ENCODE data around the gene GOLPH3.

Gene GOLPH3

DNA sequence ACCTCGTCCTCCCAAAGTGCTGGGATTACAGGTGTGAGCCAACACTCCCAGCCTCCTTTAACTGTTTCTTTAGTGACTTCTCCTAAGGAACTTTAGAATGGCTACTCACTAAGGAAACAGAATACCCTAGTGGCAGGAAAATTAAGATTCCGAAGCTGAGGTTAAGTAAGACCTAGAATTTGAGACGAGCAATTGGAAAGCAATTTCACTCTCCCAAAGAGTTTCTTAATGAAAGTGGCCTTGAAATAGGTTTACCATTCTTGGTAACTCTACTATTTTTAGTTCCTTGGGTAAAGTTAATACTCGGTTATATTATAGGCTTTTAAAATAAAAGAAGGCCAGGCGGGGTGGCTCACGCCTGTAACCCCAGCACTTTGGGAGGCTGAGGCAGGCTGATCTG is 22.9 kb upstream of the GOLPH3 start:
- Histone ChIP-seq H4K91ac (ENCODE audit: low read depth, low read length, poor library complexity) (no peak overlapping the region), H3K4me1 (ENCODE audit: control insufficient read depth in 2 of 2, insufficient read depth in 1 of 2, low read depth in 1 of 2, low read length in 2 of 2) (no peaks in the 10 kb centered on the region), H3K18ac (ENCODE audit: low read length) (no peak overlapping the region), H3K27ac (replicated peaks; ENCODE audit: low read length) (no peak overlapping the region), H3K36me3 (replicated peaks in 1 of 2; ENCODE audit: control insufficient read depth in 2 of 2, insufficient read depth in 2 of 2, low read length in 2 of 2) (no peaks in the 10 kb centered on the region), H2AK5ac (ENCODE audit: low read depth, low read length) (no peak overlapping the region), H3K14ac (ENCODE audit: low read length) (no peak overlapping the region), H2BK12ac (ENCODE audit: low read length) (no peak overlapping the region), H3K9me3 (replicated peaks in 1 of 2; ENCODE audit: control insufficient read depth in 2 of 2, insufficient read depth in 1 of 2, low read depth in 1 of 2, low read length in 2 of 2) (no peaks in the 10 kb centered on the region), H2BK15ac (ENCODE audit: low read length) (no peak overlapping the region), H3K4me3 (ENCODE audit: low read length in 2 of 2) (no peak overlapping the region), H4K8ac (ENCODE audit: low read depth, low read length) (no peak overlapping the region), H3K23ac (ENCODE audit: low read depth, low read length, poor library complexity) (no peak overlapping the region), H2BK120ac (ENCODE audit: low read depth, low read length) (no peak overlapping the region), H2AFZ (ENCODE audit: low read length) (no peak overlapping the region), H3K79me1 (ENCODE audit: low read depth, low read length) (no peaks in the 10 kb centered on the region), H3K4ac (ENCODE audit: low read length) (no peak overlapping the region), H3K27me3 (ENCODE audit: control insufficient read depth in 3 of 3, insufficient read depth in 3 of 3, low read depth in 1 of 3, low read length in 3 of 3) (no peaks in the 10 kb centered on the region), H3K4me2 (ENCODE audit: insufficient read depth, low read length, poor library complexity, severe bottlenecking) (no peak overlapping the region), H3K9ac (ENCODE audit: low read depth, low read length, poor library complexity) (no peak overlapping the region), H2BK5ac (ENCODE audit: low read length) (no peak overlapping the region)
- DNase-seq (ENCODE audit: low spot score): no peak
- no CpG with 5 or more reads among the region's 6 CpGs for WGBS, 2 donors (ENCODE audit: extremely low coverage in 2 of 2, insufficient read length in 2 of 2, insufficient replicate concordance in 1 of 2)

DNA sequence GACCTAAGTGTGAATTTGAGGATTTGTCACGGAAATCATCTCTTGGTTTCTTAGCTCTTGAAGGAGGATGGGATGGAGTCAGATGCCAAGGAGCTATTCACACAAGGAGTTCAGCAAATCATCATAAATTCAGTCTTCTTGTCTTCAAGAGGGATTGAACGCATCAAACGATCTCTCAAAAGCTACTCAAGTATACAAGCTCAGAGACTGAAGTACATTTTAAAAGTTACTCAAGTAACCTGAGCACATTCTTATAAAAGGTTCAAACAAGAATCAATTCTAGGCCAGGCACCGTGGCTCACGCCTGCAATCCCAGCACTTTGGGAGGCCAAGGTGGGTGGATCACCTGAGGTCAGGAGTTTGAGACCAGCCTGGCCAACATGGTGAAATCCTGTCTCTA is 21.1 kb upstream of the GOLPH3 start:
- Histone ChIP-seq H3K27ac (replicated peaks; ENCODE audit: low read length) (no peak overlapping the region), H3K4me3 (ENCODE audit: low read length in 2 of 2) (no peak overlapping the region), H2BK5ac (ENCODE audit: low read length) (no peak overlapping the region), H3K79me1 (ENCODE audit: low read depth, low read length) (no peaks in the 10 kb centered on the region), H2AK5ac (ENCODE audit: low read depth, low read length) (no peak overlapping the region), H3K27me3 (ENCODE audit: control insufficient read depth in 3 of 3, insufficient read depth in 3 of 3, low read depth in 1 of 3, low read length in 3 of 3) (no peaks in the 10 kb centered on the region), H3K4me2 (ENCODE audit: insufficient read depth, low read length, poor library complexity, severe bottlenecking) (no peak overlapping the region), H3K36me3 (replicated peaks in 1 of 2; ENCODE audit: control insufficient read depth in 2 of 2, insufficient read depth in 2 of 2, low read length in 2 of 2) (no peaks in the 10 kb centered on the region), H4K8ac (ENCODE audit: low read depth, low read length) (no peak overlapping the region), H2AFZ (ENCODE audit: low read length) (no peak overlapping the region), H3K14ac (ENCODE audit: low read length) (no peak overlapping the region), H3K4me1 (ENCODE audit: control insufficient read depth in 2 of 2, insufficient read depth in 1 of 2, low read depth in 1 of 2, low read length in 2 of 2) (no peaks in the 10 kb centered on the region), H4K91ac (ENCODE audit: low read depth, low read length, poor library complexity) (no peak overlapping the region), H2BK120ac (ENCODE audit: low read depth, low read length) (no peak overlapping the region), H2BK15ac (ENCODE audit: low read length) (no peak overlapping the region), H2BK12ac (ENCODE audit: low read length) (no peak overlapping the region), H3K9me3 (replicated peaks in 1 of 2; ENCODE audit: control insufficient read depth in 2 of 2, insufficient read depth in 1 of 2, low read depth in 1 of 2, low read length in 2 of 2) (no peaks in the 10 kb centered on the region), H3K23ac (ENCODE audit: low read depth, low read length, poor library complexity) (no peak overlapping the region), H3K18ac (ENCODE audit: low read length) (no peak overlapping the region), H3K4ac (ENCODE audit: low read length) (no peak overlapping the region), H3K9ac (ENCODE audit: low read depth, low read length, poor library complexity) (no peak overlapping the region)
- DNase-seq (ENCODE audit: low spot score): no peak
- WGBS, 2 donors (ENCODE audit: extremely low coverage in 2 of 2, insufficient read length in 2 of 2, insufficient replicate concordance in 1 of 2): no CpG with 5 or more reads among the region's 5 CpGs

DNA sequence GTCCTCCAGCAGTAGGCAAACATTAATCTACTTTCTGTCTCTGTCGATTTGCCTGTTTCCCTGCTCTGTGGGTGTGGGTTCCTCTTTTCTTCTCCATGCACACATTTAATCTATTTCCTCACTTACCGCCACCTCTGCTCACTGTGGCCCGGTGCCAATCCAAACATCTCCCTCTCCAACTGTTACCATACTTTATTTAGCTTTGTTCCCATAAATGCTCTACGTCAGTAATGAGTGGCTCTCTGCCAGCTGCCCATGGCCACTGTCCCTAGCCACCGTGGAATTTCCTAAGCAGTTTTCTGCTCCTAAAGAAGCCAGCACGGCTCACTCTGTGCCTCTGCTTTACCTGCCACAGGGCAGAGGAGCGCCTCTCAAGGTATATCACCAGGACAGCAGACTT is 19.5 kb upstream of the GOLPH3 start:
- no peaks in the 10 kb centered on the region for H3K9me3 ChIP-seq (replicated peaks in 1 of 2; ENCODE audit: control insufficient read depth in 2 of 2, insufficient read depth in 1 of 2, low read depth in 1 of 2, low read length in 2 of 2)
- no CpG with 5 or more reads among the region's 7 CpGs for WGBS, 2 donors (ENCODE audit: extremely low coverage in 2 of 2, insufficient read length in 2 of 2, insufficient replicate concordance in 1 of 2)
- no peak overlapping the region for H3K14ac ChIP-seq (ENCODE audit: low read length)
- H2AK5ac ChIP-seq (ENCODE audit: low read depth, low read length): no peak overlapping the region
- H3K23ac ChIP-seq (ENCODE audit: low read depth, low read length, poor library complexity): no peak overlapping the region
- H2BK120ac ChIP-seq (ENCODE audit: low read depth, low read length): no peak overlapping the region
- H3K4me2 ChIP-seq (ENCODE audit: insufficient read depth, low read length, poor library complexity, severe bottlenecking): no peak overlapping the region
- no peak overlapping the region for H2BK5ac ChIP-seq (ENCODE audit: low read length)
- peaks cover 0 to 2% of the 10 kb centered on the region in 2 donors for H3K4me1 ChIP-seq (ENCODE audit: control insufficient read depth in 2 of 2, insufficient read depth in 1 of 2, low read depth in 1 of 2, low read length in 2 of 2)
- H2AFZ ChIP-seq (ENCODE audit: low read length): no peak overlapping the region
- no peaks in the 10 kb centered on the region for H3K27me3 ChIP-seq (ENCODE audit: control insufficient read depth in 3 of 3, insufficient read depth in 3 of 3, low read depth in 1 of 3, low read length in 3 of 3)
- no peak overlapping the region for H3K4ac ChIP-seq (ENCODE audit: low read length)
- H3K79me1 ChIP-seq (ENCODE audit: low read depth, low read length): no peaks in the 10 kb centered on the region
- no peak overlapping the region for H3K27ac ChIP-seq (replicated peaks; ENCODE audit: low read length)
- H3K9ac ChIP-seq (ENCODE audit: low read depth, low read length, poor library complexity): no peak overlapping the region
- no peak overlapping the region for H2BK12ac ChIP-seq (ENCODE audit: low read length)
- no peaks in the 10 kb centered on the region for H3K36me3 ChIP-seq (replicated peaks in 1 of 2; ENCODE audit: control insufficient read depth in 2 of 2, insufficient read depth in 2 of 2, low read length in 2 of 2)
- H3K18ac ChIP-seq (ENCODE audit: low read length): no peak overlapping the region
- no peak overlapping the region for H4K91ac ChIP-seq (ENCODE audit: low read depth, low read length, poor library complexity)
- H2BK15ac ChIP-seq (ENCODE audit: low read length): no peak overlapping the region
- no peak overlapping the region for H4K8ac ChIP-seq (ENCODE audit: low read depth, low read length)
- no peak overlapping the region for H3K4me3 ChIP-seq (ENCODE audit: low read length in 2 of 2)
- no peak for DNase-seq (ENCODE audit: low spot score)

DNA sequence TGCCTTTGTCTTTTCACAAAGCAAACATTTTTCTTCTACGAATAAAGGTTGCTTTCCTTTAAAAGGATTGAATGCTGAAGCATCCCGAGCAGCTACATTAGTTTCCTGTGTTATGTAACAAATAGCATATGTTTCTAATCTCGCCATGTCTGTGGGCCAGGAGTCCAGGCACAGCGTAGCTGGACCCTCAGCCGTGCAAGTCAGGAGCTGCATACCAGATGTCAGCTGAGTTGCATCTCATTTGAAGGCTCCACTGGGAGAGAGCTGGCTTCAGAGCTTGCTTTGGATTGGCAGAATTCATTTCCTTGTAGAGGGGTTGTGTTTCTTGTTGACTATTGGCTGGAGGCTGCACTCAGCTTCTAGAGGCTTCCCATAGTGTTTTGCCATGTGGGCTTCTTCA is 16.0 kb upstream of the GOLPH3 start:
- DNase-seq (ENCODE audit: low spot score): no peak
- H3K23ac ChIP-seq (ENCODE audit: low read depth, low read length, poor library complexity): no peak overlapping the region
- H3K27me3 ChIP-seq (ENCODE audit: control insufficient read depth in 3 of 3, insufficient read depth in 3 of 3, low read depth in 1 of 3, low read length in 3 of 3): no peaks in the 10 kb centered on the region
- no peak overlapping the region for H2AK5ac ChIP-seq (ENCODE audit: low read depth, low read length)
- H3K9ac ChIP-seq (ENCODE audit: low read depth, low read length, poor library complexity): no peak overlapping the region
- no peaks in the 10 kb centered on the region for H3K36me3 ChIP-seq (replicated peaks in 1 of 2; ENCODE audit: control insufficient read depth in 2 of 2, insufficient read depth in 2 of 2, low read length in 2 of 2)
- no peak overlapping the region for H2BK5ac ChIP-seq (ENCODE audit: low read length)
- H3K79me1 ChIP-seq (ENCODE audit: low read depth, low read length): no peaks in the 10 kb centered on the region
- no CpG with 5 or more reads among the region's 5 CpGs for WGBS, 2 donors (ENCODE audit: extremely low coverage in 2 of 2, insufficient read length in 2 of 2, insufficient replicate concordance in 1 of 2)
- no peak overlapping the region for H2BK15ac ChIP-seq (ENCODE audit: low read length)
- peaks cover 0 to 10% of the 10 kb centered on the region in 2 donors for H3K9me3 ChIP-seq (replicated peaks in 1 of 2; ENCODE audit: control insufficient read depth in 2 of 2, insufficient read depth in 1 of 2, low read depth in 1 of 2, low read length in 2 of 2)
- peak overlapping the region; percentile 79 for H2AFZ ChIP-seq (ENCODE audit: low read length)
- no peak overlapping the region for H4K91ac ChIP-seq (ENCODE audit: low read depth, low read length, poor library complexity)
- no peak overlapping the region for H2BK12ac ChIP-seq (ENCODE audit: low read length)
- no peak overlapping the region for H3K4me3 ChIP-seq (ENCODE audit: low read length in 2 of 2)
- no peak overlapping the region for H3K14ac ChIP-seq (ENCODE audit: low read length)
- no peak overlapping the region for H3K18ac ChIP-seq (ENCODE audit: low read length)
- no peak overlapping the region for H3K27ac ChIP-seq (replicated peaks; ENCODE audit: low read length)
- H3K4me1 ChIP-seq (ENCODE audit: control insufficient read depth in 2 of 2, insufficient read depth in 1 of 2, low read depth in 1 of 2, low read length in 2 of 2): peaks cover 0 to 2% of the 10 kb centered on the region in 2 donors
- H3K4me2 ChIP-seq (ENCODE audit: insufficient read depth, low read length, poor library complexity, severe bottlenecking): no peak overlapping the region
- no peak overlapping the region for H4K8ac ChIP-seq (ENCODE audit: low read depth, low read length)
- H3K4ac ChIP-seq (ENCODE audit: low read length): no peak overlapping the region
- H2BK120ac ChIP-seq (ENCODE audit: low read depth, low read length): no peak overlapping the region
